Measurements from ENCODE around the gene RAG2. TPM values are rescaled to one million over a fixed set of nuclear protein-coding genes. Genes with fewer than 3 reads are reported as not detected.

Gene RAG2
- total RNA-seq, 6 experiments from 2014 or later, result not detected

GRCh38 chr11:36609383-36609782, 11.3 kb upstream of the RAG2 start:
- Mint-ChIP-seq H3K36me3 (ENCODE audit: low read depth) (no peaks in the 10 kb centered on the region), H3K9me3 (no peaks in the 10 kb centered on the region), H3K4me1 (ENCODE audit: low read depth) (no peaks in the 10 kb centered on the region), H3K27ac (no peak overlapping the region), H3K4me3 (no peak overlapping the region), H3K27me3 (ENCODE audit: insufficient read depth) (no peaks in the 10 kb centered on the region)
- no peak for TF ChIP-seq CTCF (IDR thresholded peaks at IDR 0.05)
- DNase-seq, result no peak

- no peak for DNase-seq
- Mint-ChIP-seq H3K4me3 (no peak overlapping the region), H3K36me3 (ENCODE audit: low read depth) (no peaks in the 10 kb centered on the region), H3K4me1 (ENCODE audit: low read depth) (no peaks in the 10 kb centered on the region), H3K9me3 (no peaks in the 10 kb centered on the region), H3K27me3 (ENCODE audit: insufficient read depth) (no peaks in the 10 kb centered on the region), H3K27ac (no peak overlapping the region)
- TF ChIP-seq CTCF (IDR thresholded peaks at IDR 0.05), result no peak
These were observed 10.6 kb upstream of the RAG2 start for GRCh38 chr11:36608491-36609199.

- Mint-ChIP-seq H3K9me3 (no peaks in the 10 kb centered on the region), H3K27me3 (ENCODE audit: insufficient read depth) (no peaks in the 10 kb centered on the region; the same call in 1 of the 2 replicates), H3K27ac (no peak overlapping the region), H3K4me1 (ENCODE audit: low read depth) (no peaks in the 10 kb centered on the region), H3K4me3 (no peak overlapping the region), H3K36me3 (ENCODE audit: low read depth) (no peaks in the 10 kb centered on the region)
- DNase-seq, result no peak
- no peak for TF ChIP-seq CTCF (IDR thresholded peaks at IDR 0.05)
These were observed 7.5 kb upstream of the RAG2 start for GRCh38 chr11:36605221-36606216.

- no peaks in the 10 kb centered on the region for H3K4me1 Mint-ChIP-seq (ENCODE audit: low read depth)
- no peaks in the 10 kb centered on the region for H3K36me3 Mint-ChIP-seq (ENCODE audit: low read depth)
- no peak overlapping the region for H3K27ac Mint-ChIP-seq
- no peak overlapping the region for H3K4me3 Mint-ChIP-seq
- H3K9me3 Mint-ChIP-seq, result no peaks in the 10 kb centered on the region
- no peaks in the 10 kb centered on the region; the same call in 1 of the 2 replicates for H3K27me3 Mint-ChIP-seq (ENCODE audit: insufficient read depth)
- DNase-seq, result no peak
- no peak for TF ChIP-seq CTCF (IDR thresholded peaks at IDR 0.05)
These were observed 4.1 kb upstream of the RAG2 start for GRCh38 chr11:36602135-36602534.

- Mint-ChIP-seq H3K9me3 (no peaks in the 10 kb centered on the region), H3K4me1 (ENCODE audit: low read depth) (no peaks in the 10 kb centered on the region)
These were observed 3.1 kb upstream of the RAG2 start for GRCh38 chr11:36601155-36601554.

More at GRCh38 chr11:36601155-36601554, 3.1 kb upstream of the RAG2 start:
- no peak overlapping the region for H3K4me3 Mint-ChIP-seq
- no peak for DNase-seq
- H3K27ac Mint-ChIP-seq, result no peak overlapping the region
- H3K36me3 Mint-ChIP-seq (ENCODE audit: low read depth), result no peaks in the 10 kb centered on the region
- H3K27me3 Mint-ChIP-seq (ENCODE audit: insufficient read depth), result no peaks in the 10 kb centered on the region; the same call in 1 of the 2 replicates
- TF ChIP-seq CTCF (IDR thresholded peaks at IDR 0.05), result no peak

Data from HFFc6 (cell line).